Dermis blood vessel endothelial cell (primary cell): ENCODE measurements around the gene TTBK2. TPM values are rescaled to one million over a fixed set of nuclear protein-coding genes. Genes with fewer than 3 reads are reported as not detected.
A peak's percentile ranks its signal among the peaks of the same experiment; 100 is the strongest.
"Not testable (repeated sequence)": the region's sequence is repeated elsewhere in the genome, so short reads cannot be mapped to it uniquely, and the experiment has no call there.

Source experiments
- DNase-seq: peaks from one replicate; pipeline ENCODE4 v3.0.0; 2010
- total RNA-seq: library from RNA; depleted of rRNA; stranded (reverse); fragments of >200 nt; gene quantifications from 2 replicates; pipeline ENCODE4 v1.2.3, GENCODE V29; 2014

The TTBK2 gene
- total RNA-seq, 1 donor from 2014 or later, result 14.3 TPM

DNA sequence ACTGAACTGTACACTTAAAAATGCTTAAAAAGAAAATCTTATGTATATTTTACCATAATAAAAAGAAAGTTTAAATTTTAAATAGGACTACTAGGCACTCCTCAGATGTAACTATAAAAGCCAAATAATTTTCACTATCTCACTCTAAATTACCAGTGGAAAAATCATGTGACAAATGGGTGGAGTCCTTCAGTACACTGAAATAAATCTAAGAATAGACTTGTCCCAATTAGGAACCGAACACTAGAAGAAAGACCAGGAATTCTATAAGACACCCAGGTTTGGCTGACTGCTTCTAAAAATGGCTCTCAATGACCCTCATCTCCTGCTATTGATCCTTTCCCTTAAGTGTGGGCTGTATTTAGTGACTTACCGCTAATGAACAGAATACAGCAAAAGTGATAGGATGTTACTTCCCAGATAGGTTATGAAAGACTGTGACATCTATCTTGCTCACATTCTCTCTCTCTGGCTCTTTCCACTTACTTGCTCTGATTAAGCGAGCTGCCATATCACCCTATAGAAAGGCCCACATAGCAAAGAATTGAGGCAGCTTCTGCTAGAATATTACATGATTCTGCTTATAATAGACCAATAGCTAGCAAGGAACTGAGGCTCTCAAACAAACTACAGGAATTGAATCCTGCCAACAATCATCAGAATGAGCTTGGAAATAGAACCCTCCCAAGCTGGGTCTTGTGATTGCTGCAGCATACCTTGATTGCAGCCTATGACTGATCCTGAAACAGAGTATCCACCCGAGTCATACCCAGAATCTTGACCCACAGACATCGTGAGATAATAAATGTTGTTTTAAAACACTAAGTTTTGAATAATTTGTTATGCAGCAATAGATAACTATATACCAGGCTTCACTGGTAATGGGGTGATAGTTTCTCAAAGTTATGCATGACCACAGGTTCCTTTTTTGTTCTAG lies 16.9 kb downstream of the TTBK2 start:
- no peak for DNase-seq

DNA sequence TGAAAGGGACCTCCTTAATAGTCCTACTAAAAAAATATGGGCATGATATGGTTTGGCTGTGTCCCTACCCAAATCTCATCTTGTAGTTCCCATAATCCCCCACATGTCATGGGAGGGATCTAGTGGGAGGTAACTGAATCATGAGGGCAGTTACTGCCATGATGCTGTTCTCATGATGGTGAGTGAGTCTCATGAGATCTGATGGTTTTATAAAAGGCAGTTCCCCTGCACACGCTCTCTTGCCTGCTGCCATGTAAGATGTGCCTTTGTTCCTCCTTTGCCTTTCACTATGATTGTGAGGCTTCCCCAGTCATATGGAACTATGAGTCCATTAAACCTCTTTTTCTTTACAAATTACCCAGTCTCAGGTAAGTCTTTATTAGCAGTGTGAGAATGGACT lies 26.7 kb downstream of the TTBK2 start:
- DNase-seq, result not testable (repeated sequence)

DNA sequence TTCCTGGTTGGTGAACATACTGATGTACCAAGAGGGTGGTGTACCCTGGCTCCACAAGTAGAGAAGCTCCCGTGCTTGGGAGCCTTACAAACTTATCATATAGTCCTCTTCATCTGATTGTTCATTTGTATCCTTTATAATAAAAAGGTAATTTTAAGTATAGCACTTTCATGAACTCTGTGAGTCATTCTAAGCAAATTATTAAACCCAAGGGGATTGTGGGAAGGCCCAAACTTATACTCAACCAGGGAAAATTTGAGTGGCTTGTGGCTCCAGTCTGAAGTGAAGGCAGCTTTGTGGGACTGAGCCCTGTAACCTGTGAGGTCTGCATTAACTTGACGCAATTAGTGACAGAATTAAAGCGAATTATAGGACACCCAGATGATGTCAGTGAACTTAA lies 29.0 kb downstream of the TTBK2 start:
- peak; percentile 22 for DNase-seq

DNA sequence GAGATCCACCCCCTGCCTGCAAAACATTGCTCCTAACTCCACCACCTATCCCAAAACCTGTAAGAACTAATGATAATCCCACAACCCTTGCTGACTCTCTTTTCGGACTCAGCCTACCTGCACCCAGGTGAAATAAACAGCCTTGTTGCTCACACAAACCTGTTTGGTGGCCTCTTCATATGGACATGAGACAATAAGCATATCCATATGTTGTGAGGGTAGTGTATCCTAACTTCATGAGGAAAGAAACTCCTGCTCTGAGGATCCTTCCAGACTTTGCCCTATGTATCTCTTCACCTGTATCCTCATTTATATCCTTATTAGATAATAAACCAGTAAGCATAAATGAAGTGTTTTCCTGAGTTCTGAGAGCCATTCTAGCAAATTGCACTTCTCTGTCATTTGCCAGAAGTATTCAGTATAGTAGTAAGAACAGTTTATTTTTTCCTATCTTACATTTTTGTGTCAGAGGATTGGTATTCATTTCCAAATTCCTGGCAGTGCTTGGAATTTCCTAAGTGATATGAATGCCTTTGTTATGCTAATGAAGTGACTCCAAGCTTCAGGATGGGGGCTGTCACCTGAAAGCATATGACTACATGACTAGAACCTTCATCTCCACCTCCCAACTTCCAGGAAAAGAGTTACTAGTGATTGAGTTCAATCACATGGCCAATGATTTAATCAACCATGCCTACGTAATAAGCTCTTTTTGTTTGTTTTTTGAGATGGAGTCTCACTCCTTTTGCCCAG lies 30.2 kb downstream of the TTBK2 start:
- peak; percentile 97 for DNase-seq

DNA sequence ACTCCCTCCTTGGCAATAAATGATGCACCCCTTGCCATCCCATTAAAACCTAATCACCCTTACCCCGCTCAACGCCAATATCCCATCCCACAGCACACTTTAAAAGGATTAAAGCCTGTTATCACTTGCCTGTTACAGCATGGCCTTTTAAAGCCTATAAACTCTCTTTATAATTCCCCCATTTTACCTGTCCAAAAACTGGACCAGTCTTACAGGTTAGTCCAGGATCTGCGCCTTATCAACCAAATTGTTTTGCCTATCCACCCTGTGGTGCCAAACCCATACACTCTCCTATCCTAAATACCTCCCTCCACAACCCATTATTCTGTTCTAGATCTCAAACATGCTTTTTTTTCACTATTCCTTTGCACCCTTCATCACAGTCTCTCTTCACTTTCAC lies 33.2 kb downstream of the TTBK2 start:
- not testable (repeated sequence) for DNase-seq

DNA sequence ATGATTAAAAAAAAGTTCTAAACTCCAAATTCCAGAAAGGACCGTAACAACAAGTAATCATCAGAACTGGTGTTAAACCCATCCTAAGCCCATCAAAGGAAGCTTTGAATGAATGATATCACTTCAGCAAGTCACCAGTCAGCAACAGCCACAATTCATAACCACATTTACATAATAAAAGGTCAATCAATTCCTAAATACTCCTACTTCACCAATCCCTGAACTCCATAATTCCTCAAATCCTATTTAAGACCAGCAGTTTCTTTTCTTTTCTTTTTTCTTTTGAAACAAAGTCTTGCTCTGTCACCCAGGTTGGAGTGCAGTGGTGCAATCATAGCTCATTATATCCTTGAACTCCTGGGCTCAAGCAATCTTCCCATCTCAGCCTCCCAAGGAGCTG lies 40.5 kb downstream of the TTBK2 start:
- no peak for DNase-seq

DNA sequence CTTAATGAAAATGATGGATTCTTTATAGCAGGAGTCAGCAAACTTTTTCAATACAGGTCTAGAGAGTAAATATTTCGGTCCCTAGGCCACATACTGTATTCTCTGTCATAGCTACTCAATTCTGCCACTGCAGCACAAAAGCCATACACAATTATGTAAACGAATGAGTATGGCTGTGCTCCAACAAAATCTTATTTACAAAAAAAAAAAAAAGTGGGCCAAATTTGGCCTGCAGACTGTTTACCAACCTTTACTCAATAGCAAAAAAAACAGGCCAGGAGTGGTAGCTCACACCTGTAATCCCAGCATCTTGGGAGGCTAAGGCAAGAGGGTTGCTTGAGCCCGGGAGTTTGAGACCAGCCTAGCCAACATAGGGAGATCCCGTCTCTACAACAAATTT lies 41.1 kb downstream of the TTBK2 start:
- DNase-seq, result no peak

DNA sequence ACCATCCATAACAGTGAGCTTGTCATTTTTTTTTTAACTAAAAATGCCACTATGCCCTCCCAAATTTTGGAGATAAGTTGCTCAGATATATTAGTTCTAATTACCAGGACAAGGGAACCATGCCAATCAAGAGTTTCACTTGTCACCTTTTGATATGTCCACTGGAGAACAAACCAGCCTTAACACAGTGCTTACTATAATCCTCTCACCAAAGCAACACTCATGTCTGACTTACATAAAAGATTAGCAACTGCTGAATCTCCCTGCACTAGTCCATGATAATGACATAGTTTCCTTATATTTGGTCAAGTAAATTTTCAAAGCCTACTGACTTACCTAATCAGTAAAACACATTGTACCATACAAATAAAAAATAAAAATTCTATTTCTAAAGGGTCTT lies 44.4 kb downstream of the TTBK2 start:
- no peak for DNase-seq

DNA sequence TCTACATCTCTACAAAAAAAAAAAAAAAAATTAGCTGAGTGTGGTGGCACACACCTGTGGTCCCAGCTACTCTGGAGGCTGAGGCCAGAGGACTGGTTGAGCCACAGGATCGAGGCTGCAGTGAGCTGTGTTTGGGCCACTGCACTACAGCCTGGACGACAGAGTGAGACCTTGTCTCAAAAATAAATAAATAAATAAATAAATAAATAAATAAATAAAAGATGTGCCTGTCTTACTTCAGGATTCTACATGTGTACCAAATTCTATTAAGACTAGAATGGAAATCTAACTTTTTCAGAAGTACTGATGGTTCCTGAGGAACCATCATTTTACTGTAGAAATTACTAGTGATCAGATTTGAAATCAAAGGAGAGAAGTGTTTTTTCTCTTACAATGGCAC lies 51.9 kb downstream of the TTBK2 start:
- DNase-seq, result no peak

DNA sequence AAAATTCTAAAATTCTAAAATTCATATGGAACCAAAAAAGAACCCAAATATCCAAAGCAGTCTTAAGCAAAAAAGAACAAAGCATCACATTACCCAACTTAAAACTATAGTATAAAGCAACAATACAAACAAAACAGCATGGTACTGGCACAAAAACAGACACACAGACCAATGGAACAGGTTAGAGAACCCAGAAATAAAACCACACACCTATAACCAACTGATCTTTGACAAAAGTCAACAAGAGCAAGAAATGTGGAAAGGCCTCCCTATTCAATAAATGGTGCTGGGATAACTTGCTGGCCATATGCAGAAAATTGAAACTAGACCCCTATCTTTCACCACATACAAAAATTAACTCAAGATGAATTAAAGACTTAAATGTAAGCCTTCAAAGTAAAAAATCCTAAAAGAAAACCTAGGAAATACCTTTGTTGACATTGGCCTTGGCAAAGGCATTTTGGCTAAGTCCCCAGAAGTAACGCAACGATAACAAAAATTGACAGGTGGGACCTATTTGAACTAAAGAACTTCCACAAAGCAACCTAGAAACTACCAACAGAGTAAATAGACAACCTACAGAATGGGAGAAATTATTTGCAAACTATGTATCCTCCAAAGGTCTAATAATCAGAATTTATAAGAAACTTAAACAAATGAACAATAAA lies 56.9 kb downstream of the TTBK2 start:
- DNase-seq, result peak; percentile 11

DNA sequence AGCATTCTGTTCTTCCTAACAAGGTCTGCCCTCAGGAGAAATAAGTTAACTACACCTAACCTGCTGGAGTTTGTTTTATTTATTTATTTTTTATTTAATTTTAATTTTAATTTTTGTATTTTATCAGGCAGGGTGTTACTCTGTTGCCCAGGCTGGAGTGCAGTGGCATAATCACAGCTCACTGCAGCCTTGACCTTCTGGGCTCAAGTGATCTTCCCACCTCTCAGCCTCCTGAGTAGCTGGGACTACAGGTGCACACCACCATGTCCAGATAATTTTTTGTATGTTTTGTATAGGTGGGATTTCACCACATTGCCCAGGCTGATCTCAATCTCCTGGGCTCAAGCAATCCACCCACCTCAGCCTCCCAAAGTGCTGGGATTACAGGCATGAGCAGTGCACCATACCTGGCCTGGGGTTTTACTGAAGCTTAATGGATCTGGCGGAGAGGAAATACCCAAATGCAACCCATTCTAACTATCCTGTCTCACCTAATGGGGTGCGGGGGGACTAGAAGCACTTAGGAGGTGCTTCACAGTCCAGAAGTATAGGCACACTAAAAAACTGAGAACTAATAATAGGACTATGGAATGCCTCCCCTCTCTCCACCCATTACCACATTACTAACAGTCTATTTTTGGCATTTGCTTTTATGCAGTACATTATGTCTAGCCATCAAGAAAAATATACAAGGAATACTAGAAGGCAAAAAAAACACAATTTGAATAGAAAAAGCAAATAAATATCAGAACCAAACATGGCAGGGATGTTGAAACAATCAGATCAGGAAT lies 61.4 kb downstream of the TTBK2 start:
- no peak for DNase-seq

DNA sequence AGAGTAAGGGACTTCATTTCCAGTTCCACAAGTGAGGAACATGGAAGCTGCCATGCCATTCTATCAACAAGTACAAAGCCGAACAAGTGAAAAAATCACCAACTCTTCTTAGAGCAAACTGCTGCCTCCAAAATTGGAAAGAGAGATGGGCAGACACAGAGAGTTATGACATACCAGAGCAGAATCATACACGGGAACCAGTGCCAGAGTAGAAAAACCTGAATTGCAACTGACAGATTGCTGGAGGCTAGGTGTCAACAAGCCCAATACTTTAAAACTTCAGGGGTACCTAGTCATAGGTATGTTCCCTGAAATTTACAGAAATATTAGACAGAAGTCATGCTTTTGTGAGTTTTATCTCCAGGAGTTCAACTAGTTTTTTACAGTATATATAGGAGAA lies 62.0 kb downstream of the TTBK2 start:
- DNase-seq, result no peak

DNA sequence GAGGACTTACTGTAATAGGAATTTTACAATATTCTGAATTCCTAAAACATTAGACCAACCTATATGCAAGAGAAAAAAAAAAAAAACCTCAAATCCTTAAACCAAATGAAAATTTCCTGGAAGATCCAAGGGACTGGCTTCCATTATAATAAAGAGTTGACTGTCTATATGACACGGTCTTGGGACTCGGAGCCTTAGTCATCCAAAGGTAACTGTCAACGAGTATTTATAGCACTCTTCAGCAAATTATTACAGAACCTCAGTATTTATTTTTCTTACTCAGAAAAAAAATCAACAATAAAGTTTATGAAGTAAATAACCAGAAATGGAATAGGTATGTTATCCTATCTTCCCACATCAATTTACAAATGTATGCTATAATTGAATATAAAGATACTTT lies 66.0 kb downstream of the TTBK2 start:
- no peak for DNase-seq

DNA sequence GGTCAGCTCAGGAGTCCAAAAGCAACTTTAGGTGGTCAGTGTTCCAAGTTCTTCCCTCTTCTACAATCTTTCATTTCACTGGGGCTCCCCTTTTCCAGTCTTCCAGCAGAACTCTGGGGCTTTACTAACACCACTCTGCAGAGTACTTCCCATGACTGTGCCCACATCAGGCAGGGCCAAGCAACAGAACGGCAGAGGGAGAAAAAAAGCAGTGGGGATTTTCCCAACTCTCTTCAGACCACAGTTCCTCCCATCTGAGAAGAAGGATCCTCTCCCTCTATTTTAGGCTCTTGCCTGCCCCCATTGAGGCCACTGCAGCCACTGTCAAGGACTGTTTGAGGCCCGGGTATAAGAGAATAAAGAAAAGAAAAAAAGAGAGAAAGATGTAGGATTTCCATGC lies 70.7 kb downstream of the TTBK2 start:
- DNase-seq, result no peak

DNA sequence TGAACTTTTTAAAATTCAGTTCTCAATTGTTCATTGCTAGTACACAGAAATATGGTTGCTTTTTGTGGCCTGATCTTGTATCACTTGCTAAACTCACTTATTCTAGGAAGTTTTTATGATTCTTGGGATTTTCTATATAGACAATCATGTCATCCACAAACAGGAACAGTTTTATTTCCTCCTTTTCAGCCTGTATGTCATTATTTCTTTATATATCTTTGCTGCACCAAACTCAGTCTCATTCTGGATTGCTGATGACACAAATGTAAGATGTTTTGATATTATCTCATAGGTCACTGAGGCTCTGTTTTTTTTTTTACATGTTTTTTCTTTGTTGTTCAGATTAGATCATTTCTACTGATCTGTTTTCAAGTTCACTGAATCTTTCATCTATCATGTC lies 71.7 kb downstream of the TTBK2 start:
- no peak for DNase-seq

DNA sequence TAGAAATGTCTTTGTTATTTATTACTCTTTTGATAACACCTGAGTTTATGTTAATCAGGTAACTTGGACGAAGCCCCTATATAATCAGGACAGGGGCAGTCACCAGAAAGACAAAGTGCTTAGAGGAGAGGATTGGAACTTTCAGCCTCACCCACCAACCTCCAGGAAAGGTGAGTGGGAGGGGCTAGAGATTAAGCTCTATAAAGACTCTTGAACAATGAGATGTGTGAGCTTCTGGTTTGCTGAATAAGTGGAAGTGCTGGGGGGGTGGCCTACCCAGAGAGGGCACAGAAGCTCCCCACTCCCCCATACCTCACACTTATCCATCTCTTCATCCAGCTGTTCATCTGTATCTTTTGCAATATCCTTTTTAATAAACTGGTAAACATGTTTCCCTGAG lies 73.9 kb downstream of the TTBK2 start:
- DNase-seq, result no peak

DNA sequence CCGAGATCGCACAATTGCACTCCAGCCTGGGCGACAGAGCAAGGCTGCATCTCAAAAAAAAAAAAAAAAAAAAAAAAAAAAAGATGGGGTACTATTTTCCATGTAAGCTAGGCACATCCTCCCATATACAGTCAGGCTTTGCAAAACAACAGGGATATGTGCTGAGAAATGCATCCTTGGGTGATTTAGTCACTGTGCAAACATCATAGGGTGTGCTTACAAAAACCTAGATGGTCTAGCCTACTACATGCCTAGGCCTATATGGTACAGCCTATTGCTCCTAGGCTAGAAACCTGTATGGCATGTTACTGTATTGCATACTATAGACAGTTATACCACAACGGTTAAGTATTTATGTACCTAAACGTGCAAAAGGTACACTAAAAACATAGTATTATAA lies 75.0 kb downstream of the TTBK2 start:
- no peak for DNase-seq

DNA sequence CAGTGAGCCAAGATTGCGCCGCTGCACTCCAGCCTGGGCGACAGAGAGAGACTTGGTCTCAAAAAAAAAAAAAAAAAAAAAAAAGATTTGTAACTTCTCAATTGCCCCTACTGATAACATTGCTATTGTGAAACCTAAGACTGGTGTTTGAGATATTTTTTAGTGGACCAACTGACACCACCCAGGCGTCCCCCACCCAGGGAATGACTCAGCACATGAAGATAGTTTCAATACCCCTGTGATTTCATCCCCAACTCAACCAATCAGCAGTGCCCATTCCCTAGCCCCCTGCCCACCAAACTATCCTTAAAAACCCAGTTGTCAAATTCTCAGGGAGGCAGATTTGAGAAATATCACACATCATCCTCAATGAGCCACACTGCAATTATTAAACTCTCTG lies 76.9 kb downstream of the TTBK2 start:
- DNase-seq, result no peak

DNA sequence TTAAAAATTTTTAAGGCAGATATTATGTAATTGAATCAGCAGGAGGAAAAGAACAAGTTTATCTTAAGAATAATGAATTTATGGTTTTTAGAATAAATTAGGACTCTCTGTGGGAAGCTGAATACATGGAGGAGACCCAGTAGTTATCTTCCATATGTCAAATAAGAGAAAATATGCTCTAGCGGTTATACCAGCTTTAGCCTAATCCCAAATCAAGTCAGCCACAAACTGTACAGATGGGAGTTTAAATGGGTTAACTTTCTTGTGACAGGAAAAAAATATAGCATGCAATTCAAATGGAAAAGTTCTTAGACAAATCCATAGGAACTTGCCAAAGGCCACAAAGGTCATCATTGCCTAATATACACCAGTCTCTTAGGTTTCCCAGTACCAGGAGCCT lies 84.3 kb downstream of the TTBK2 start:
- DNase-seq, result no peak

DNA sequence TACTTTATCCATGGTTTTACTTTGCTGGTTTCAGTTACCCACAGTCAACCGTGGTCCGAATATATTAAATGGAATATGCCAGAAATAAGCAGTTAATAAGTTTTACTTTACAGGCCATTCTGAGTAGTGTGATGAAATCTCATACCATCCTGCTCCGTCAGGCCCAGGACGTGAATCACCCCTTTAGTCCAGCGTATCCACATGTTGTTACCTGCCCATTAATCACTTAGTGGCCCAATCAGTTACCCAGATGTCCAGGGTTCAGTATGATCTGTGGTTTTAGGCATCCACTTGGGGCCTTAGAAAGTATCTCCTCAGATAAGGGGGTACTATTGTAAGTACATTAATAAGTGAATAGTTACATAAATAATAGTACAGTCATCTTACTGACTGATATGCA lies 88.0 kb downstream of the TTBK2 start:
- DNase-seq, result peak; percentile 49

DNA sequence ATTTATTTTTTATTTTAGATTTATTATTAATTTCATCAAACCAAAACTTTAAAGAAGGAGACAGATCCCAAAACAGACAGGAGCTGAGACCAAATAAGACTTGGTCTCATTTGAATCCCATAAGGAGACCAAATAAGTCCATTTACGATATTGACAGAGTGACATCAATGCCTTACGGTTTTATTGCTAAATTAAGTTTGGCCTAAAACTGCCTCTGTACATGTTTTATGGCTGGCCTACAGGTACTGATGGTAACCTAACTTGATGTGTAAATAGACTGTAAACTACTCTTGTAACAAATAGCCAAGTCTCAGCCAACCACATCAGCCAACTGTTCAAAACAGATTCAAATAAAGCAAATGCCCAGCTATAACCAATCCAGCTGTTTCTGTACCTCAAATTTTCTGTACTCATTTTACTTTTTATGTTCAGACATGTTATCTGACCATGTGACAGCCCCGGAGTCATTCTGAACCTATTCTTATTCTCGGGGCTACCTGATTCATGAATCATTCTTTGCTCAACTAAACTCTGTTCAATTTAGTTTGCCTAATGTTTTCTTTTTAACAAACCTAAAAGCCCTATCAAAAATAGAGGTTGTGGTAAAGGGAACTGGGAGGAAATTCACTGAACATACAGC lies 94.2 kb downstream of the TTBK2 start:
- no peak for DNase-seq

DNA sequence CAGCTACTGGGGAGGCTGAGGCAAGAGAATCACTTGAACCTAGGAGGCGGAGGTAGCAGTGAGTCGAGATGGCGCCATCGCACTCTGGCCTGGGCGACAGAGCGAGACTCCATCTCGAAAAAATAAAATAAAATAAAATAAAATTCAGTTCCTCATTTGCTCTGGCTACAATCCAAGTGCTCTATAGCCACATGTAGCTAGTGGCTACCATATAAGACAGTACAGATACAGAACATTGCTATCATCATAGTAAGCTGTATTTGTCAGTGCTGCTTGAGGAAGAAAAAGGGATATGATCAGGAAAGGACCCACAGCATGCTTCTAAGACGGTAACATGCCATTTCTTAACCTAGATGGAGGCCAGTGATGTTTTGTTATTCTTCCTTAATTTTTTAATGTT lies 95.0 kb downstream of the TTBK2 start:
- no peak for DNase-seq
